A549 (cell line): ENCODE measurements around the gene ZNF337.

Source experiments
- CHD2 ChIP-seq: fragments of 150-350 bp; IDR thresholded peaks from 2 replicates; pipeline ENCODE4 v1.6.1; 2014; ENCODE audit warnings: low read length; ENCODE audit not compliant: partially characterized antibody
- TF ChIP-seq, protein P1 (sequence below): fragments of 450-650 bp; IDR thresholded peaks from 2 replicates; pipeline ENCODE4 v1.6.1; 2014; ENCODE audit warnings: antibody characterized with exemption
- TF ChIP-seq, protein P2 (sequence below): fragments of 200-600 bp; sonication (generic); IDR thresholded peaks from 2 replicates; pipeline ENCODE4 v1.6.1; 2016; ENCODE audit warnings: antibody characterized with exemption, mild to moderate bottlenecking, moderate library complexity
- TF ChIP-seq, protein P3 (sequence below): IDR thresholded peaks from 2 replicates; pipeline ENCODE4 v1.6.1; 2012; ENCODE audit warnings: low read depth, borderline replicate concordance
- TF ChIP-seq, protein P4 (sequence below): fragments of >200 bp; sonication (Bioruptor Twin); formaldehyde crosslinking; IDR thresholded peaks from 3 replicates; pipeline ENCODE4 v1.5.1; 2016

DNA sequence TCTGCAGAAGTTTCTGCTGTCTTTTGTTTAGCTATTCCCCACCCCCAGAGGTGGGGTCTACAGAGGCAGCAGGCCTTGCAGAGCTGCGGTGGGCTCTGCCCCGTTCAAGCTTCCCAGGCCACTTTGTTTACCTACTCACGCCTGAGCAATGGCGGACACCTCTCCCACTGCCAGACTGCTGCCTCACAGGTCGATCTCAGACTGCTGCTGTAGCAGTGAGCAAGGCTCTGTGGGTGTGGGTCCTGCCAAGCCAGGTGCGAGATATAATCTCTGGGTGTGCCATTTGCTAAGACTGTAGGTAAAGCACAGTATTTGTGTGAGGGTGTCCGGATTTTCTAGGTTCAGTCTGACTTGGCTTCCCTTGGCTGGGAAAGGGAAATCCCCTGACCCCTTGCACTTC lies 23.6 kb upstream of the ZNF337 start:
- TF ChIP-seq, protein P1, sequence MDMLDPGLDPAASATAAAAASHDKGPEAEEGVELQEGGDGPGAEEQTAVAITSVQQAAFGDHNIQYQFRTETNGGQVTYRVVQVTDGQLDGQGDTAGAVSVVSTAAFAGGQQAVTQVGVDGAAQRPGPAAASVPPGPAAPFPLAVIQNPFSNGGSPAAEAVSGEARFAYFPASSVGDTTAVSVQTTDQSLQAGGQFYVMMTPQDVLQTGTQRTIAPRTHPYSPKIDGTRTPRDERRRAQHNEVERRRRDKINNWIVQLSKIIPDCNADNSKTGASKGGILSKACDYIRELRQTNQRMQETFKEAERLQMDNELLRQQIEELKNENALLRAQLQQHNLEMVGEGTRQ = no peak
- TF ChIP-seq, protein P2, sequence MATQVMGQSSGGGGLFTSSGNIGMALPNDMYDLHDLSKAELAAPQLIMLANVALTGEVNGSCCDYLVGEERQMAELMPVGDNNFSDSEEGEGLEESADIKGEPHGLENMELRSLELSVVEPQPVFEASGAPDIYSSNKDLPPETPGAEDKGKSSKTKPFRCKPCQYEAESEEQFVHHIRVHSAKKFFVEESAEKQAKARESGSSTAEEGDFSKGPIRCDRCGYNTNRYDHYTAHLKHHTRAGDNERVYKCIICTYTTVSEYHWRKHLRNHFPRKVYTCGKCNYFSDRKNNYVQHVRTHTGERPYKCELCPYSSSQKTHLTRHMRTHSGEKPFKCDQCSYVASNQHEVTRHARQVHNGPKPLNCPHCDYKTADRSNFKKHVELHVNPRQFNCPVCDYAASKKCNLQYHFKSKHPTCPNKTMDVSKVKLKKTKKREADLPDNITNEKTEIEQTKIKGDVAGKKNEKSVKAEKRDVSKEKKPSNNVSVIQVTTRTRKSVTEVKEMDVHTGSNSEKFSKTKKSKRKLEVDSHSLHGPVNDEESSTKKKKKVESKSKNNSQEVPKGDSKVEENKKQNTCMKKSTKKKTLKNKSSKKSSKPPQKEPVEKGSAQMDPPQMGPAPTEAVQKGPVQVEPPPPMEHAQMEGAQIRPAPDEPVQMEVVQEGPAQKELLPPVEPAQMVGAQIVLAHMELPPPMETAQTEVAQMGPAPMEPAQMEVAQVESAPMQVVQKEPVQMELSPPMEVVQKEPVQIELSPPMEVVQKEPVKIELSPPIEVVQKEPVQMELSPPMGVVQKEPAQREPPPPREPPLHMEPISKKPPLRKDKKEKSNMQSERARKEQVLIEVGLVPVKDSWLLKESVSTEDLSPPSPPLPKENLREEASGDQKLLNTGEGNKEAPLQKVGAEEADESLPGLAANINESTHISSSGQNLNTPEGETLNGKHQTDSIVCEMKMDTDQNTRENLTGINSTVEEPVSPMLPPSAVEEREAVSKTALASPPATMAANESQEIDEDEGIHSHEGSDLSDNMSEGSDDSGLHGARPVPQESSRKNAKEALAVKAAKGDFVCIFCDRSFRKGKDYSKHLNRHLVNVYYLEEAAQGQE = no peak
- TF ChIP-seq, protein P3, sequence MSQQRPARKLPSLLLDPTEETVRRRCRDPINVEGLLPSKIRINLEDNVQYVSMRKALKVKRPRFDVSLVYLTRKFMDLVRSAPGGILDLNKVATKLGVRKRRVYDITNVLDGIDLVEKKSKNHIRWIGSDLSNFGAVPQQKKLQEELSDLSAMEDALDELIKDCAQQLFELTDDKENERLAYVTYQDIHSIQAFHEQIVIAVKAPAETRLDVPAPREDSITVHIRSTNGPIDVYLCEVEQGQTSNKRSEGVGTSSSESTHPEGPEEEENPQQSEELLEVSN = no peak
- TF ChIP-seq, protein P4, sequence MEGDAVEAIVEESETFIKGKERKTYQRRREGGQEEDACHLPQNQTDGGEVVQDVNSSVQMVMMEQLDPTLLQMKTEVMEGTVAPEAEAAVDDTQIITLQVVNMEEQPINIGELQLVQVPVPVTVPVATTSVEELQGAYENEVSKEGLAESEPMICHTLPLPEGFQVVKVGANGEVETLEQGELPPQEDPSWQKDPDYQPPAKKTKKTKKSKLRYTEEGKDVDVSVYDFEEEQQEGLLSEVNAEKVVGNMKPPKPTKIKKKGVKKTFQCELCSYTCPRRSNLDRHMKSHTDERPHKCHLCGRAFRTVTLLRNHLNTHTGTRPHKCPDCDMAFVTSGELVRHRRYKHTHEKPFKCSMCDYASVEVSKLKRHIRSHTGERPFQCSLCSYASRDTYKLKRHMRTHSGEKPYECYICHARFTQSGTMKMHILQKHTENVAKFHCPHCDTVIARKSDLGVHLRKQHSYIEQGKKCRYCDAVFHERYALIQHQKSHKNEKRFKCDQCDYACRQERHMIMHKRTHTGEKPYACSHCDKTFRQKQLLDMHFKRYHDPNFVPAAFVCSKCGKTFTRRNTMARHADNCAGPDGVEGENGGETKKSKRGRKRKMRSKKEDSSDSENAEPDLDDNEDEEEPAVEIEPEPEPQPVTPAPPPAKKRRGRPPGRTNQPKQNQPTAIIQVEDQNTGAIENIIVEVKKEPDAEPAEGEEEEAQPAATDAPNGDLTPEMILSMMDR = no peak
- TF ChIP-seq CHD2 = no peak
